ENCODE measurements around the gene REX1BD. TPM values are rescaled to one million over a fixed set of nuclear protein-coding genes. Genes with fewer than 3 reads are reported as not detected.

The REX1BD gene
- total and polyA plus RNA-seq, 2 of the 13 experiments (the other 11 are each of a cell fraction or from before 2014, with no cell fraction given), result 7.5 to 25.4 TPM

GRCh38 chr19:18543814-18544475, 44.7 kb upstream of the REX1BD start (continued):
- TF ChIP-seq, protein P1, sequence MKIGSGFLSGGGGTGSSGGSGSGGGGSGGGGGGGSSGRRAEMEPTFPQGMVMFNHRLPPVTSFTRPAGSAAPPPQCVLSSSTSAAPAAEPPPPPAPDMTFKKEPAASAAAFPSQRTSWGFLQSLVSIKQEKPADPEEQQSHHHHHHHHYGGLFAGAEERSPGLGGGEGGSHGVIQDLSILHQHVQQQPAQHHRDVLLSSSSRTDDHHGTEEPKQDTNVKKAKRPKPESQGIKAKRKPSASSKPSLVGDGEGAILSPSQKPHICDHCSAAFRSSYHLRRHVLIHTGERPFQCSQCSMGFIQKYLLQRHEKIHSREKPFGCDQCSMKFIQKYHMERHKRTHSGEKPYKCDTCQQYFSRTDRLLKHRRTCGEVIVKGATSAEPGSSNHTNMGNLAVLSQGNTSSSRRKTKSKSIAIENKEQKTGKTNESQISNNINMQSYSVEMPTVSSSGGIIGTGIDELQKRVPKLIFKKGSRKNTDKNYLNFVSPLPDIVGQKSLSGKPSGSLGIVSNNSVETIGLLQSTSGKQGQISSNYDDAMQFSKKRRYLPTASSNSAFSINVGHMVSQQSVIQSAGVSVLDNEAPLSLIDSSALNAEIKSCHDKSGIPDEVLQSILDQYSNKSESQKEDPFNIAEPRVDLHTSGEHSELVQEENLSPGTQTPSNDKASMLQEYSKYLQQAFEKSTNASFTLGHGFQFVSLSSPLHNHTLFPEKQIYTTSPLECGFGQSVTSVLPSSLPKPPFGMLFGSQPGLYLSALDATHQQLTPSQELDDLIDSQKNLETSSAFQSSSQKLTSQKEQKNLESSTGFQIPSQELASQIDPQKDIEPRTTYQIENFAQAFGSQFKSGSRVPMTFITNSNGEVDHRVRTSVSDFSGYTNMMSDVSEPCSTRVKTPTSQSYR (CRISPR knock-in tag; IDR thresholded peaks at IDR 0.05; ENCODE audit: borderline replicate concordance), result peak; percentile 67; the same call in 1 of the 2 replicates
- TF ChIP-seq NONO (IDR thresholded peaks at IDR 0.05) (no peak), NONO (CRISPR knock-in tag; conservative IDR thresholded peaks at IDR 0.05) (0 out of 2 replicates have a peak, but pooled peaks have one; percentile 23), GPN1 (CRISPR knock-in tag; IDR thresholded peaks at IDR 0.05; ENCODE audit: borderline replicate concordance) (no peak), ZNF629 (CRISPR knock-in tag; conservative IDR thresholded peaks at IDR 0.05) (peak; percentile 82), KLF13 (CRISPR knock-in tag; IDR thresholded peaks at IDR 0.05) (no peak), CEBPG (CRISPR knock-in tag; IDR thresholded peaks at IDR 0.05) (no peak), HMG20A (CRISPR knock-in tag; IDR thresholded peaks at IDR 0.05; ENCODE audit: borderline replicate concordance) (no peak), ZNF530 (CRISPR knock-in tag; IDR thresholded peaks at IDR 0.05; ENCODE audit: low read depth) (no peak)

DNA sequence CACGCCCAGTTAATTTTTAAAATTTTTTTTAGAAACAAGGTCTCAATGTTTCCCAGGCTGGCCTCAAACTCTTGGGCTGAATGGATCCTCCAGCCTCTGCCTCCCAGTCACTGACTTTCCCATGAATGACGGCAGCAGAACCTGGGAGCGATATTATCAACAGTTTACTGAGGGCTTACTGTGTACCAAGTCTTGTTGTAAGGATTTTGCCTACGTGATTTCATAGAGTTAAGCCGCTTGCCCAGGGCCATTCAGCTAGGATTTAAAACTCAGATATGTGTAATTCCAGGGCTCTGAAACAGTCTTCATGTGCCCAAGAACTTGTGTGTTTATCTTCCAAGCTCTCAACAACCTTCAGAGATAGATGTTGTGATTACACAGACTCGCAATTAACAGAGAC, 37.0 kb upstream of the REX1BD start:
- Histone ChIP-seq H3K4me2 (ENCODE audit: low read depth, low read length) (peak overlapping the region; percentile 38), H3K36me3 (replicated peaks in 1 of 2; ENCODE audit: control insufficient read depth in 1 of 2, insufficient read depth in 2 of 2, low read length in 2 of 2) (no peaks in the 10 kb centered on the region), H2AFZ (ENCODE audit: low read length) (peak overlapping the region; percentile 70), H3K27me3 (ENCODE audit: control insufficient read depth in 1 of 2, insufficient read depth in 2 of 2, low read length in 2 of 2) (no peaks in the 10 kb centered on the region), H3K4me3 (replicated peaks in 1 of 3; ENCODE audit: insufficient read depth in 1 of 3, low read depth in 2 of 3, low read length in 3 of 3) (no peak overlapping the region), H3K27ac (ENCODE audit: extremely low read length, insufficient read depth, low read length) (no peak overlapping the region), H3K9ac (ENCODE audit: insufficient read depth, low read depth, low read length) (0 out of 2 replicates have a peak overlapping the region, but pooled peaks have one; percentile 8), H4K20me1 (ENCODE audit: insufficient read depth, low read length) (no peaks in the 10 kb centered on the region), H3K79me2 (ENCODE audit: insufficient read depth, low read length) (no peaks in the 10 kb centered on the region), H3K4me1 (ENCODE audit: insufficient read depth, low read length) (peaks cover 45% of the 10 kb centered on the region), H3K9me3 (ENCODE audit: low read length) (no peaks in the 10 kb centered on the region)
- intact Hi-C loops (cut with micrococcal nuclease; ENCODE audit: unreplicated experiment) (no loop called here), in situ Hi-C loops (cut with HindIII; ENCODE audit: extremely low pct_ligation_motif_present, low pct_unique_long_range_greater_than_20kb) (no loop called here)
- POLR2A ChIA-PET, result interaction anchor here (0.7 to 1.6 kb wide), 3 partner anchors 20 to 618 kb away, joined by 3 to 8 read pairs (median 4); partner anchors contain the start of genes MEF2B and UBA52
- DNase-seq (ENCODE audit: low spot score) (no peak), FAIRE-seq (no peak), ATAC-seq (peak; percentile 58)
- CTCF ChIA-PET (ENCODE audit: low intra/inter-chr PET ratio, low total read pairs), result no interaction called here
- no TSS peak for BruUV-seq (replicated peaks)
- WGBS (ENCODE audit: low lambda C conversion rate), result 5% methylated on average over 6 of the region's 6 CpGs
- TF ChIP-seq WIZ (CRISPR knock-in tag; IDR thresholded peaks at IDR 0.05) (no peak), ZNF558 (CRISPR knock-in tag; IDR thresholded peaks at IDR 0.05; ENCODE audit: borderline replicate concordance) (no peak), CHCHD3 (CRISPR knock-in tag; IDR thresholded peaks at IDR 0.05) (no peak), ZNF770 (CRISPR knock-in tag; IDR thresholded peaks at IDR 0.05) (peak; percentile 89), E2F1 (CRISPR knock-in tag; IDR thresholded peaks at IDR 0.05) (no peak), CEBPG (CRISPR knock-in tag; IDR thresholded peaks at IDR 0.05) (no peak), ZNF138 (CRISPR knock-in tag; IDR thresholded peaks at IDR 0.05; ENCODE audit: low read depth) (no peak), ZZZ3 (CRISPR knock-in tag; IDR thresholded peaks at IDR 0.05; ENCODE audit: borderline replicate concordance) (no peak)
